ENCODE results near the gene AHSP.
"Not testable (repeated sequence)": the region's sequence is repeated elsewhere in the genome, so short reads cannot be mapped to it uniquely, and the experiment has no call there.

AHSP gene

DNA sequence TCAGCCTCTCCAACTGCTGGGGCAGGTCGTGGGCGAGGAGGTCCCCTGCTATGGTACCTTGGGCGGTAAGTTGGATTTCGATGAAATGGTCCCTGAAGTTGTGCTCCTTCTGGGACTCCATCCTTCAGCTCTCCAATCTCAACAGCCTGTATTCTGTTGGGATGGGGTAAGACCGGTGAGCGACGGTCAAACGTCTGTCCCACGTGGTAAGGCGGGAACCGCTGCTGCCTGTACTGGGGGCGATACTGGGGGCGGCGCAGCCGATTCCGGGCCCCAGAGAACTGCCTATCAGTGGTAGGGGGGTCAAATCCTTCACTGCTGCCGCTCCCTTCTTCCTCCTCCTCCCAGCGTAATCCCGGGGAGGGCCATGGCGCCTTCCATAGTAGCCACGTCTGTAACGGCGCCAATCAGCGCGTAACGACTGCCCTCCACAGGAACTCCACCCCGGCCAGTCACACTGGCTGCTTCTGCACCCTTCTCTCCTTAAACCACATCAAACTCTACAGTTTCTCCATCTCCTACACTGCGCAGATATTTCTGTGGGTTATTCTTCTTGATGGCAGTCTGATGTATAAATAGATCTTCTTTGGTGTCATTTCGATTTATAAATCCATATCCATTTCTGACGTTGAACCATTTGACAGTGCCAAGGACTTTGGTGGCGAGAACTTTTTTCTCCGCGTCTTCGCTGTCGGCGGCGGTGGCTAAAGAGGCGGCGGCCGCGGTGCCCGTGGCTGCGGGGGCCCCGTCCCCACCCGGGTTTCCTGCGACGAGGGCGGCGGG, 41.1 kb downstream of the AHSP start:
- Histone ChIP-seq H3K27ac (ENCODE audit: low read depth, low read length, severe bottlenecking) (no peak overlapping the region), H3K4me3 (ENCODE audit: extremely low read depth, insufficient read depth, low read length, poor library complexity, severe bottlenecking) (peak overlapping the region; percentile 23), H3K36me3 (ENCODE audit: control insufficient read depth, insufficient read depth, low read length) (no peaks in the 10 kb centered on the region), H3K9me3 (ENCODE audit: control insufficient read depth, low read length) (no peaks in the 10 kb centered on the region), H3K4me1 (ENCODE audit: control insufficient read depth, insufficient read depth, low read length, poor library complexity, severe bottlenecking) (no peaks in the 10 kb centered on the region)
- 5 to 12% methylated on average over 30 of the region's 49 CpGs for WGBS, 2 experiments (ENCODE audit: insufficient coverage in 2 of 2)

DNA sequence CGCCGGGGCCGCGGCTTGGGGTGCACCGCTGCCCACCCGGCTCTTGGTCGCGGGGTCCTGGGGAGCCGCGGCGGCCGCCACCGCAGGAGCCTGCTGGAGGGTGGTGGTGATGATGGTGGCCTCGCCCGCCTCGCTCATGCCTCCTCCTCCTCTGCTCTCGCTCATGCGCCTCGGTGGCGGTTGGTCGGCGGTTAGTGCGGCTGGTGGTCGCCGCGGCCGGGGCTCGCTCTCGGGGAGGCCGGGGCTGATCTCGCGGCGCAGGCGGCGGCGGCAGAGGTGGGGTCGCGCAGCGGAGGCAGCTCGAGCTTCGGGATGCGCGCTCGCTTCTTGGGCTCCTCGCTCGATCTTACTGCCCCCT, 41.6 kb downstream of the AHSP start:
- peak overlapping the region; percentile 23 for H3K4me3 ChIP-seq (ENCODE audit: extremely low read depth, insufficient read depth, low read length, poor library complexity, severe bottlenecking)
- H3K9me3 ChIP-seq (ENCODE audit: control insufficient read depth, low read length), result no peaks in the 10 kb centered on the region
- H3K27ac ChIP-seq (ENCODE audit: low read depth, low read length, severe bottlenecking), result no peak overlapping the region
- H3K4me1 ChIP-seq (ENCODE audit: control insufficient read depth, insufficient read depth, low read length, poor library complexity, severe bottlenecking), result no peaks in the 10 kb centered on the region
- WGBS, 2 experiments (ENCODE audit: insufficient coverage in 2 of 2), result 1 to 20% methylated on average over 20 to 33 of the region's 46 CpGs
- no peaks in the 10 kb centered on the region for H3K36me3 ChIP-seq (ENCODE audit: control insufficient read depth, insufficient read depth, low read length)

DNA sequence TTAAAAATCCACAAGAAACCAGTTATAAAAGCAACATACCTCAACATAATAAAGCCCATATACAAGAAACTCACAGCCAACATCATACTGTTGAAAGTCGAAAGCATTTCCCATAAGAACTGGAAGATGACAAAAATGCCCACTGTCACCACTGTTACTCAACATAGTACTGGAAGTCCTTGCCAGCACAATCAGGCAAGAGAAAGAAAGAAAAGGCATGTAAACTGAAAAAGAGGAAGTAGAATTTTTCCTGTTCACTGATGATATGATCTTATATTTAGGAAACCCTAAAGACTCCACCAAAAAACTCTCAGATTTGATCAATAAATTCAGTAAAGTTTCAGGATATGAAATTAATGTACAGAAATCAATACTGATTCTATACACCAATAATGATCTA, 45.1 kb downstream of the AHSP start:
- Histone ChIP-seq H3K27ac (ENCODE audit: low read depth, low read length, severe bottlenecking) (no peak overlapping the region), H3K4me1 (ENCODE audit: control insufficient read depth, insufficient read depth, low read length, poor library complexity, severe bottlenecking) (no peaks in the 10 kb centered on the region), H3K4me3 (ENCODE audit: extremely low read depth, insufficient read depth, low read length, poor library complexity, severe bottlenecking) (no peak overlapping the region), H3K9me3 (ENCODE audit: control insufficient read depth, low read length) (peaks cover 12% of the 10 kb centered on the region), H3K36me3 (ENCODE audit: control insufficient read depth, insufficient read depth, low read length) (no peaks in the 10 kb centered on the region)
- WGBS, 2 experiments (ENCODE audit: insufficient coverage in 2 of 2), result no CpG with 5 or more reads among the region's 1 CpG

DNA sequence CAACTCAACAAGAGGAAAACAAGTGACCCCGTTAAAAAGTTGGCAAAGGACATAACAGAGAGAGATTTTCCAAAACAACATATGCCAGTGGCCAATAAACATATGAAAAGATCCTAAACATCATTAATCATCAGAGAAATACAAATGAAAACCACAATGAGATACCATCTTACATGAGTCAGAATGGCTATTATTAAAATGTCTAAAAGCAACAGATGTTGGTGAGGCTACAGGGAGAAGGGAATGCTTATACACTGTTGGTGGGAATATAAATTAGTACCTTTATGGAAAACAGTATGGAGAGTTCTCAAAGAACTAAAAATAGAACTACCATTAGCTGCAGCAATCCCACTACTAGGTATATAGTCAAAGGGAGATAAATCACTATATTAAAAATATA, 46.5 kb downstream of the AHSP start:
- H3K4me1 ChIP-seq (ENCODE audit: control insufficient read depth, insufficient read depth, low read length, poor library complexity, severe bottlenecking); H3K27ac ChIP-seq (ENCODE audit: low read depth, low read length, severe bottlenecking); H3K4me3 ChIP-seq (ENCODE audit: extremely low read depth, insufficient read depth, low read length, poor library complexity, severe bottlenecking); H3K36me3 ChIP-seq (ENCODE audit: control insufficient read depth, insufficient read depth, low read length): not testable (repeated sequence)
- H3K9me3 ChIP-seq (ENCODE audit: control insufficient read depth, low read length), result peaks cover 12% of the 10 kb centered on the region
- 50% methylated on average over 1 of the region's 1 CpG; no CpG with 5 or more reads in 1 of the 2 experiments for WGBS, 2 experiments (ENCODE audit: insufficient coverage in 2 of 2)

DNA sequence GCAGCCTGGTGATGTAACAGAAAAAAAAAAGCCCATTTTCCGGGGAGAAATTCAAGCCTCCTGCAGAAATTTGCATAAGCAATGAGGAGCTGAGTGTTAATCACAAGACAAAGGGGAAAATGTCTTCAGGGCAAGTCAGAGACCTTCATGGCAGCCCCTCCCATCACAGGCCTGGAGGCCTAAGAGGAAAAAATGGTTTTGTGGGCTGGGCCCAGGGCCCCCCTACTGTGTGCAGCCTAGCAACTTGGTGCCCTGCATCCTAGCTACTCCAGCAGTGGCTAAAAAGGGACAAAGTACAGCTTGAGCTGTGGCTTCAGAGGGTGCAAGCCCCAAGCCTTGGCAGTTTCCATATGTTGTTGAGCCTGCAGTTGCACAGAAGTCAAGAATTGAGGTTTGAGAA, 49.7 kb downstream of the AHSP start:
- Histone ChIP-seq H3K36me3 (ENCODE audit: control insufficient read depth, insufficient read depth, low read length) (no peaks in the 10 kb centered on the region), H3K4me3 (ENCODE audit: extremely low read depth, insufficient read depth, low read length, poor library complexity, severe bottlenecking) (no peak overlapping the region), H3K4me1 (ENCODE audit: control insufficient read depth, insufficient read depth, low read length, poor library complexity, severe bottlenecking) (no peaks in the 10 kb centered on the region), H3K9me3 (ENCODE audit: control insufficient read depth, low read length) (peaks cover 16% of the 10 kb centered on the region), H3K27ac (ENCODE audit: low read depth, low read length, severe bottlenecking) (no peak overlapping the region)
- 63 to 80% methylated on average over 1 of the region's 1 CpG for WGBS, 2 experiments (ENCODE audit: insufficient coverage in 2 of 2)
